ENCODE results near the gene CACNA2D2.
A peak's percentile ranks its signal among the peaks of the same experiment; 100 is the strongest.

GRCh38 chr3:50525987-50526386 is 22.6 kb upstream of the CACNA2D2 start:
- TF ChIP-seq NRL (CRISPR knock-in tag; IDR thresholded peaks at IDR 0.05; ENCODE audit: borderline replicate concordance), result no peak
- TF ChIP-seq CTCF (CRISPR knock-in tag; IDR thresholded peaks at IDR 0.05), result no peak
- TF ChIP-seq KMT2B (CRISPR knock-in tag; IDR thresholded peaks at IDR 0.05), result 0 out of 2 replicates have a peak, but pooled peaks have one; percentile 27
- TF ChIP-seq GABPB1 (CRISPR knock-in tag; IDR thresholded peaks at IDR 0.05), result no peak

Data from HepG2 (cell line).